ENCODE data around the gene VAV3. TPM values are rescaled to one million over a fixed set of nuclear protein-coding genes. Genes with fewer than 3 reads are reported as not detected.

The VAV3 gene
- total and polyA plus RNA-seq, 2 of the 8 experiments (the other 6 are each of a cell fraction or from before 2014, with no cell fraction given) = 2.9 to 7.9 TPM

- FAIRE-seq = no peak
- H3K4me2 ChIP-seq (ENCODE audit: insufficient read depth in 1 of 2, low read depth in 2 of 2, low read length in 2 of 2) = peak overlapping the region; percentile 40
Measured at GRCh38 chr1:107867897-107868296, 97.1 kb downstream of the VAV3 start.

More at GRCh38 chr1:107867897-107868296, 97.1 kb downstream of the VAV3 start:
- Histone ChIP-seq H3K79me2 (ENCODE audit: control insufficient read depth in 1 of 2, insufficient read depth in 2 of 2, low read length in 2 of 2) (no peaks in the 10 kb centered on the region), H4K91ac (replicated peaks; ENCODE audit: insufficient read length, low read length) (peak overlapping the region; percentile 8), H3K23ac (ENCODE audit: insufficient read length) (no peak overlapping the region), H3K27me3 (replicated peaks in 1 of 4; ENCODE audit: control insufficient read depth in 3 of 4, extremely low read depth in 1 of 4, insufficient read depth in 3 of 4, low read length in 3 of 4) (no peaks in the 10 kb centered on the region), H3K56ac (replicated peaks; ENCODE audit: insufficient read length, low read depth, low read length) (no peak overlapping the region), H2AK5ac (ENCODE audit: low read depth, low read length) (no peak overlapping the region), H4K8ac (ENCODE audit: extremely low read depth, insufficient read depth, low read length) (no peak overlapping the region), H2BK20ac (ENCODE audit: low read length) (peak overlapping the region; percentile 92; the same call in 1 of the 2 replicates), H3K79me1 (ENCODE audit: low read depth, low read length) (no peaks in the 10 kb centered on the region), H3K23me2 (ENCODE audit: low read depth, low read length) (no peaks in the 10 kb centered on the region; the same call in 1 of the 2 replicates), H4K20me1 (replicated peaks in 1 of 2; ENCODE audit: control insufficient read depth in 1 of 2, insufficient read depth in 2 of 2, low read length in 2 of 2) (no peaks in the 10 kb centered on the region), H3K9ac (replicated peaks in 1 of 4; ENCODE audit: extremely low read depth in 1 of 4, low read depth in 3 of 4, low read length in 3 of 4) (no peak overlapping the region), H3K4me1 (replicated peaks in 1 of 4; ENCODE audit: control insufficient read depth in 3 of 4, insufficient read depth in 4 of 4, low read length in 3 of 4) (peaks cover 5 to 11% (median 8%) of the 10 kb centered on the region in 4 experiments; a peak in 6 of 7 replicates), H3K14ac (ENCODE audit: insufficient read length) (no peak overlapping the region), H3K4ac (replicated peaks; ENCODE audit: insufficient read length, low read depth, low read length) (no peak overlapping the region), H3K4me3 (ENCODE audit: extremely low read depth in 1 of 4, insufficient read depth in 2 of 4, low read depth in 3 of 4, low read length in 4 of 4) (no peak overlapping the region), H3K18ac (ENCODE audit: extremely low read depth, low read length) (peak overlapping the region; percentile 68; the same call in 1 of the 2 replicates), H3K9me3 (ENCODE audit: insufficient read depth in 2 of 2, low read depth in 1 of 2, low read length in 1 of 2) (0 out of 4 replicates have a peak, but pooled peaks cover 0 to 4% of the 10 kb centered on the region in 2 experiments), H3K36me3 (ENCODE audit: control insufficient read depth in 2 of 4, insufficient read depth in 4 of 4, low read length in 3 of 4) (no peaks in the 10 kb centered on the region), H2BK15ac (ENCODE audit: low read length) (peak overlapping the region; percentile 67; the same call in 1 of the 2 replicates), H2BK120ac (replicated peaks; ENCODE audit: low read depth, low read length) (peak overlapping the region; percentile 74), H3K27ac (ENCODE audit: low read depth, low read length) (no peak overlapping the region), H2AFZ (ENCODE audit: low read length) (no peak overlapping the region), H2BK12ac (ENCODE audit: low read depth, low read length) (peak overlapping the region; percentile 72; the same call in 1 of the 2 replicates), H4K5ac (ENCODE audit: insufficient read length, low read depth, low read length) (no peak overlapping the region), H2BK5ac (ENCODE audit: low read depth, low read length) (peak overlapping the region; percentile 62; the same call in 1 of the 2 replicates)
- WGBS, 2 experiments (ENCODE audit: extremely low coverage in 1 of 2, insufficient coverage in 1 of 2, insufficient read length in 1 of 2, insufficient replicate concordance in 2 of 2, low coverage in 1 of 2, low lambda C conversion rate in 2 of 2, missing lambda C conversion rate in 1 of 2) = 23% methylated on average over 1 of the region's 1 CpG; no CpG with 5 or more reads in 1 of the 2 experiments
- ChIA-PET CTCF (ENCODE audit: partially characterized antibody) (interaction anchor here (0.5 to 1.7 kb wide), 6 partner anchors 14 to 147 kb away, joined by 3 to 5 read pairs (median 3); no protein-coding TSS in a partner anchor), POLR2A (ENCODE audit: partially characterized antibody) (interaction anchor here (1.0 to 1.2 kb wide), 2 partner anchors 10 to 98 kb away, joined by 3 to 5 read pairs; no protein-coding TSS in a partner anchor)
- no peak for DNase-seq (ENCODE audit: low read depth in 1 of 2, low spot score in 2 of 2)
- no peak for TF ChIP-seq SIRT6 (IDR thresholded peaks at IDR 0.05; ENCODE audit: low read length)
- no peak for TF ChIP-seq YY1 (IDR thresholded peaks at IDR 0.05; ENCODE audit: low read depth, low read length)
- no peak for TF ChIP-seq ATF3 (IDR thresholded peaks at IDR 0.05; ENCODE audit: insufficient read depth, low read depth, low read length)
- TF ChIP-seq SRF (IDR thresholded peaks at IDR 0.05; ENCODE audit: low read depth, low read length) = no peak
- peak; percentile 69; the same call in 1 of the 2 replicates for TF ChIP-seq CEBPB (IDR thresholded peaks at IDR 0.05; ENCODE audit: low read depth, low read length)
- TF ChIP-seq BRCA1 (IDR thresholded peaks at IDR 0.05; ENCODE audit: low read depth, low read length) = no peak
- TF ChIP-seq CTCF (IDR thresholded peaks at IDR 0.05; ENCODE audit: control extremely low read depth in 1 of 3, insufficient read depth in 1 of 3, low read depth in 1 of 3, low read length in 3 of 3) = no peak
